Retinal pigment epithelial cell (primary cell): ENCODE measurements around the gene HOXB6.

Source experiments
- DNase-seq: peaks from one replicate; pipeline ENCODE4 v3.0.0-alpha.2; 2010; ENCODE audit warnings: low read depth
- H3K4me3 ChIP-seq: 2 replicates; pipeline ENCODE4 v1.5.1; 2011; ENCODE audit warnings: mild to moderate bottlenecking, low read length, control low read depth, moderate library complexity
- CTCF ChIP-seq: conservative IDR thresholded peaks from 2 replicates; pipeline ENCODE4 v1.5.1; 2011; ENCODE audit warnings: low read depth, low read length, control low read depth, inconsistent platforms

HOXB6 gene

GRCh38 chr17:48563385-48563838, 41.4 kb downstream of the HOXB6 start:
- no peak for TF ChIP-seq CTCF
- H3K4me3 ChIP-seq, result no peak overlapping the region
- no peak for DNase-seq

DNA sequence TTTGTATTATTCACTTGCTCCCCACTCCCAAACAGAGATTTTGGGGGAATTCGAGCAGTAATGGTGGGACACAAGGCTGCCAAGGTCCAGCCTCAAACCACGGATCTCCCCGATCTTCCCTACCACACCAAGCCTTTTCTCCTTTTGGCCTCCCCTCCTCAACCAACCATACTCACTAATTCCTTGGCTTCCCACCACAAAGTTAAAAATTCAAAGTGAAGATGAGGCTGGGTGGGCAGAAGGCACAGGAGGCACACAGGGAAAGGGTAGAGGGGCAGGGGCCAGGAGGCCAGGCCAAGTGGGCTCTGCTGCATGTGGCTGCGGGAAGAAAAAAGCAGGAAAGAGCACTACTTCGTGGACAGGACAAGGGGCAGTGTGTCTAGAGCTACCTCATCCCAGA, 41.9 kb downstream of the HOXB6 start:
- no peak for TF ChIP-seq CTCF
- no peak overlapping the region for H3K4me3 ChIP-seq
- DNase-seq, result no peak

DNA sequence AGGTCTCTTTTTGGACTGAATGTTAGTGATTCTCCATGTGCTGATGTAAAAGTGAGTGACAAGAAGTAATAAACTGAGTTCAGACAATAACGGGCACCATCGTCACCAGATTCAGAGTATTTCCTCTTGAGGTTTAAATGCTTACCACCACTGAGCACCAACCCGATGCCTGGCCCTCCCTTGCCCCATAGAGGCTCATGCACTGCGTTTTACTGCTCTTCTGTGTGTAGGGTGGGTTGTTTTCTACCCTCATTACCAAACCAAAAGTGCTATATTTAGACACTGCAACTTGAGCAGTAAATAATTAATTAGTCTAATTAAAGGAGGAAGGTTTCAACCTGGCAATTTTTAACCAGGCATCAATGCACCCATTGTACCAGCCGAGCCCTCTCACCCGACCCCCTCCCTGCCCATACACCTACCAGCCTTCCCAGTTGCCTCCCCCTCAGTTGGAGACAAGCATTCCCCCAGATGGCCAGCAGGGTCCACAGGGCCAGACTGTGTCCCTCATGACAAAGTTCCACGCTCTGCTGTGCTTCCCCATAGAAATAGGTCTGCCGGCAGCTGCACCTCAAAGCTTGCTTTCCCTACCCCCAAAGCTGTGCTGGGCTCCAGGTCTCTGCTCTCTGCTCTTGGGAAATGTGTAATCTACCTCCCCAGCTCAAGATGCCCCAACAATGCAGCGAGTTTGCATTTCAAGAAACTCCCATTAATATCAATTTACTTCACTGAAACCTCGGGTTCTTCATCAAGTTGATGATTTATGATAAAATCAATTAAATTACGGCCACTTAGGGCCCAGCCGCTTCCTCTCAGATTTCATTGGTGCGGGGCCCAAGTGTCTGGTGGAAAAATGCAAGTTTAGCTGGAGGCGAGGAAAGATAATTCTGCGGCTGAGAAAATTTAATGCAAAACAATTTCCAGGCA, 42.6 kb downstream of the HOXB6 start:
- DNase-seq, result no peak
- peak; percentile 31 for TF ChIP-seq CTCF
- H3K4me3 ChIP-seq, result no peak overlapping the region

DNA sequence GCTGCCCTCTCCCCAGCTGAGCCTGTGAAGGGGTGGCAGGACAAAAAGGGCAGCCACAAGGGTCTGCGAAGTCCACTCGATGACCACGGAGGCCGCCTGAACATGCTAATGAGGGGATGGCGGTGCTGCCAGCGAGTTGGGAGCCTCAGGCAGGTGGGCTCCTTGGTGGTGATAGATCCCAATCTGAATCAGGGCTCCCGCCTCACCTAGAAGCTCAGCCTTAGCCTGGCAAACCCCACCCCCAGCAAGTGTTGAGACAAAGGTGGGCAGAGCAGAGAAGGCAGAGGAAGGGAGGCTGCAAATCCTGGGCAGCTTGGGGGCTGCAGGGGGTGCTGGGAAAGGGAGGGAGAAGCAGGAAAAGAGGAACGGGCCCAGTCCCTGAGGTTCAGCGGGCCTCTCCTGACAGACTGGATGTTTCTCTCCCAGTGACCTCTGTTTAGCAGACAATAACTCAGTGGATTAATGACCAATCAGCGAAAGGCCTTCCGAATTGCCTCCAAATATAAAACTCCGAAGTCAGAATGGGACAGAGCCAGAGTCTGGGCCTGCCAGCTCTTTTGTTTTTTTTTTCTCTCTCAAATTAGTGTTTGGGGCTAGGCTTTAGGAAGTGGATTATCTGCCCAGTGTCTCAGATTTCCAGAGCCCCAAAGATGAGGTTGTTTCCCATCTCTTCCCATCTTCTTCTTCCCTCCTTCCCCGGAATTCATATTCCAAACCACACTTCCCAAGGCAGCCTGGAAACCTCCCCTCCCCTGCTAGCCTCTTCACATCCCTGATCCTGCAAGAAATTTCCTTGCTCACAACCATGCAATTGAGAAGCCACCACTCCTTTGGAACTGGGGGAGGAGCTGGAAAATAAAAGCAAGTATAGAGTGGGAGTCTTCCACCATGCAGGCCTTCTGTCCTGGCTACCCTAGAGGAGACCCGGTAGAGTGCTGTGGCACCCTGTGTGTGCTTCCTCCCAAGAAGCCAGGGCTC, 44.7 kb downstream of the HOXB6 start:
- TF ChIP-seq CTCF, result no peak
- no peak for DNase-seq
- H3K4me3 ChIP-seq, result no peak overlapping the region

- no peak overlapping the region for H3K4me3 ChIP-seq
- TF ChIP-seq CTCF, result no peak
- no peak for DNase-seq
These were observed 45.5 kb downstream of the HOXB6 start for GRCh38 chr17:48559122-48559839.

DNA sequence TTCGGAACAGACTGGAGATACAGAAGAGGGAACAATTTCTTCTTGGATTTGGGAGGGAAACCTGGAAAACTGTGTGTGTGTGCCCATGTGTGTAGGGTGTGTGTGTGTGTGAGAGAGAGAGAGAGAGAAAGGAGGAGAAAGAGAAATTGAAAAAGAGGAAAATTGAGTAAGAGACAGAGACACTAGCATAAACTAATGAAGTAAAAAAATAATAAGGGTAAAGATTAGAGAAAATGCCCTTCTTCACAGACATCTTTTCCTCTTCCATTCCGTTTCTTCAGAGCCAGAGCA, 46.0 kb downstream of the HOXB6 start:
- no peak for TF ChIP-seq CTCF
- no peak for DNase-seq
- no peak overlapping the region for H3K4me3 ChIP-seq
